Inferior parietal cortex (tissue), 1 donor: ENCODE results near the gene WDPCP.
"Not testable (repeated sequence)": the region's sequence is repeated elsewhere in the genome, so short reads cannot be mapped to it uniquely, and the experiment has no call there.

Source experiments
- DNase-seq: peaks from one replicate; pipeline ENCODE4 v3.0.0-alpha.2; 2016; ENCODE audit errors: extremely low spot score

WDPCP gene

DNA sequence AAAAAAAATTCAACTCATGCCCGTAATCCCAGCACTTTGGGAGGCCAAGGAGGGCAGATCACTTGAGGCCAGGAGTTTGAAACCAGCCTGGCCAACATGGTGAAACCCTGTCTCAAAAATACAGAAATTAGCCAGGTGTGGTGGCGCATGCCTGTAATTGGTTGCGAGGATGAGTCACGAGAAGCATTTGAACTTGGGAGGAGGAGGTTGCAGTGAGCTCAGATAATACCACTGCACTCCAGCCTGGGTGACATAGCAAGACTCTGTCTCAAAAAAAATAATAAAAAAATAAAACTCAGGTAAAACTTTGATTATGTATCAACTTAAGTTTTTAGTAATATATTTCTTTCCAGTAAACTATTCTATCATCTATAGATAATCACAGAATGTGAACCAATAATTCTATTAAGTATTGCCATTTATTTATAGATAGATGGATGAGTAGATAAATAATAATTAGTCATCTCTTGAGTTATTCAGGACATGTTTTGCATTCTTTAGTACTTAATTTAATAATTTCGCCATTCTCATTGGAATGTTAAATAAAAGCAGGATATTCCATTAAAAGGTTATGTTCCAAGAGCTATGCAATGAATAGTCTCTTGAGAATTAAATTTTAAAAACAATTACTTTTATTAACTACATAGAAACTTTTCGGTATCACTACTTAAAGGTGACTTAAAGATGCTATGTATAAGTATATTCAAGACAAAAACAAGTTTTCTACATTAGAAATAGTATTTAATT is 48.7 kb downstream of the WDPCP start:
- DNase-seq, result no peak

GRCh38 chr2:63538390-63538789 is 49.9 kb downstream of the WDPCP start:
- no peak for DNase-seq

DNA sequence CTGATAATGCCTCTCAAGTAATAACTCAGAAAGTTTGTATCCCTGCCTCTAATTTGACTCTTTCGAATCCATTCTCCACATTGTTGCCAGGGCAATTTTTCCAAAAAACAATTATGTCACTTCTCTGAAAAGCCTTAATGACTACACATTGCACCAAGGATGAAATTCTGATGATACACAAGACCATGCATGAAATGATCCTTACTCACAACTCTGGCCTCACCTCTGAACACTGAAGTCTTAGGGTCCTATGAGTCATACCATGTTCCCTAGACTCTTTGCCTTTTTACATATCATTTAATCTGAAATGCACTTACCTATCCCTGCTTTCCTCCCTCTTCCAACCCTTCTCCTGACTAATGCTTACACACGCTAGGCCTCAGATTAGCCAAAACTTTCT is 51.0 kb downstream of the WDPCP start:
- no peak for DNase-seq

GRCh38 chr2:63530704-63531279 is 57.5 kb downstream of the WDPCP start:
- DNase-seq, result no peak

DNA sequence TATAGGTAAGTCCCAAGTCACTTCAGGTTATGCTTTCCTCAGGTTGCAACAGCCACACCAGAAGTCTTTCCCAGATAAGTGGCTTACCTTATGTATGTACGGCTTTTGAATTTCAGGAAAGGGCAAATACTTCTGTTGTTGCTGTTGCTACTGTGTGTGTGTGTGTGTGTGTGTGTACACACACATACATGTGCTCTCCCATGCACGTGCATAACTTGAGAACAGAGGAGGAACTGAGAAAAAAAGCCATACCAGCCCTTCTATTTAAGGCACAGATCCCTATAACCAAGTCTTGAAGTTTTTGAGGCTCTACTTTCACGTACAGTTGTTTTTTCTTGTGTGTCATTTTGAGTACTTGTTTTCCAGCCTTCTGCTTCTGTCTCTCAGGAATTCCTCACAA is 62.4 kb downstream of the WDPCP start:
- no peak for DNase-seq

GRCh38 chr2:63522950-63523349 is 65.3 kb downstream of the WDPCP start:
- no peak for DNase-seq

- no peak for DNase-seq
These were observed 67.5 kb downstream of the WDPCP start for GRCh38 chr2:63520793-63521192.

DNA sequence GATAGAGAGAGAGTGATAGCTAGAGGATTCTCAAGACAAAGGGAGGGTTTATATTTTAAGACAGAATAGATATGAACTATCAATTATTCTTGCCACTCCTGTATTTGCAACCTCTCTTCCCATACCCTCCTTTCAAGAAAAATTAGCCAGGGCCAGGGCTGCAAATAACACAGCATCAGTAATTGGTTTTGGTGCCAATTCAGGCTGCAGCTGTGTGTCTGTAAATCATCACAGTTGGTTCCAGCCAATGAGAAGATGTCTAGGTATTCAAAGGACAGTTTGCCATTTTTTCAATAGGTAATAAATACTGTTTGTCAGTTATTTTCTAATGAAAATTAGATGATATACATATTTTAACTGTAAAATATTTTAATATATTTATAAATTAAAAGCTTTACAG is 73.5 kb downstream of the WDPCP start:
- no peak for DNase-seq

DNA sequence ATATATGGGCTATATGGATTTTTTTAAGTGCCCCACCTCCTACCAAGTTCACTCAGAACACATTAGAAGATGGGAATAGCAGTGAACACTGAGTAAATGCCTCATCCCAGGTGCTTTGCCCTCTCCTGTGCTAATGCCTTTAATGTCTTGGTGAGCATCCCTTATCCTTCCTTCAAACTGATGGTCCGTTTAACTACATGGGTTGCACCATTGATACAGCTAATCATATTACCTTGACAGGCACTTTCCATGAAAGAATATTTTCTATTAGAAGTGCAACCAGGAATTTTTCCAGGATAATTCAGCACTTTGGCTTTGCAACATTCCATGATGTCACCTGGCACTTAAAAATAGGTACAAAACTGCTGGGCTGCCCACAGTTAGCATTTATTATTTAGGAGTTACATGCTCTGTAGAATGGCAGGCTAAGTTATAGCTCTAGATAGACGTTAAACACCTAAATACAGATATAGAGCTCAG is 74.0 kb downstream of the WDPCP start:
- DNase-seq, result no peak

DNA sequence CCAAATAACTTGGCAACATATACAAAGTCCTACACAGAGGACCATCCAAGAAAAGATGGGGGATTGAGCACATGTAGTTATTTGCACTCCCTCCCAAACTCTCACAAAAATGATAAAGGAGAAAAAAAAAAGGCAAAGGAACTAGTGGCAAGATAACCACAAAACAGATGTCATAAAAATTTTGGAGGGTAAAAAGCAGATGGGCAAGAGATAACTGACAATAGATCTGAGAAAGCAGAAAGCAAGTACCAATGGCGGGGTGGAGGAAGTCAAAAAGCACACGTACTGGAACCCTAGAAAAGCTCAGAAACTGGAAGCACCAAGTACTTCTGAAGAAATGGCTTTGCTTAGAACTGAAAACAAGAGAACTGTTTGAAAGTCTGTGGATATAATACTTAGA is 82.0 kb downstream of the WDPCP start:
- DNase-seq, result no peak

DNA sequence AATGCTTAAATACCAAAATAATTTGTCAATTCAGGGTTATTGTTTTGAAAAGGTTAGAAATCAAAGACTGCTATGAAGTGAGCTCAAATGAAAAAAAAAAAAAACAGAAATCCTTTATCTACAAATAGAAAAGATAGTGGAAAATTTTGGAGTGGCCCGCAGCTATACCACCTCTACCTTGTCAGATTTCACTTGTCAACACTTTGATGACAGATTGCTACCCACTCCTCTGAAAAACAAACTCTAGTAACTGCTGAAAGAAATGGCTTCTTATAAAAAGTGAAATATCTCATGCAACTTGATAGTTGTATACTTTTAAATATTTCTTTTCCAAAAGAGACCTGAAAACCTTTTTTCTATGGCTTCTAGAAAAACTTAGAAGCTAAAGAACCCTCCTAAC is 84.5 kb downstream of the WDPCP start:
- no peak for DNase-seq

DNA sequence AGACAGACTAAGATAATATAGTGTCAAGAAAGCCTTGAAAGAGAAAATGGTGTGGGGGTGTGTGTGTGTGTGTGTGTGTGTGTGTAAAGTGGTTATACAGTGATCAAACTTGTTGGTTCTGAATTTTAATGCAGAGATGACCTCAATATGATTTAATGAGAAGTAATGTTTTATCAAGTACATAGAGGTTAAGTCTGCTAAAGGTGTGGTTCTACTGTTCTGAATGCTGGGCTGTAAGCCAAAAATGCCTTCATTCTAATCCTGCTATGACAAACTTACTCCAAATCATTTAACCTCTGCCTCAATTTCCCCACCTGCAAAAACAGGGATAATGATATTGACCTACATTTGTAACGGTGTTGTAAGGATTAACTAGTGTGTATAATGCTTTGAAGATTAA is 87.9 kb downstream of the WDPCP start:
- DNase-seq, result no peak

- no peak for DNase-seq
These were observed 90.7 kb downstream of the WDPCP start for GRCh38 chr2:63497576-63497975.

DNA sequence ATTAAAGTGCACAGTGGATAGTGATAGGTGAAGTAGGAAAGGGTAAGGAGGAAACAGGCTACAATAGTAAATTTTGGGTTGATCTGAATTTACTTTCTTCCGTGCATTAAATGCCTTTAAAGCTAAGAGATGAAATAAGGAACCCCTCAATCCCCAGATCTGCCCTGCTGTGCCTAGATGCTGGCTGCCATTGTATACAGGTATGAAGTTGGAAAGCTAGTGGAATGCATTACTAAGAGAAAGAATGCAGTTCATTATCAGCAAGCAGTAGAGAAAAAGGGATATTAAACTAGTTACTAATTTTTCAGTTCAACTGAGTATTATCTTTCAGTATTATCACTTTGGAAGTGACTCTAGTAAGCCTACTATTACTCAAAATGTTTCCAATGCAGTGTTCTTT is 93.3 kb downstream of the WDPCP start:
- DNase-seq, result no peak

DNA sequence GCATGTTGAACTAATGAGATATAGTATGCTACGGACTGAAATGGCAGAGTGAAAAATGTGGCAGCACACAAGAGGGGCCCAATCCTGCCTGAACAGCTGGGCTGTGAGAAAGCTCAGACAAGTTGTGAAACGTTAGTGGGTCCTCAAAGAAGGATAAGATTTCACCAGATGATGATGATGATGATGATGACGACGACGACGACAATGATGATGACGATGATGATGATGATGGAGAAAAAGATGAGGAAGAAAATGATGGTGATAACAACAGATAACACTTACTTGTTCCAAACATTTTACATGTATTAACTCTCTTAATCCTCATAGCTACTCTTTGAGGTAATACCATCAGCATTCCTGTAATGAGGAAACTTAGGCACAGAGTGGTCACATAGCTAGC is 94.2 kb downstream of the WDPCP start:
- DNase-seq, result no peak

- peak; percentile 67 for DNase-seq
These were observed 100.1 kb downstream of the WDPCP start for GRCh38 chr2:63488118-63488713.

DNA sequence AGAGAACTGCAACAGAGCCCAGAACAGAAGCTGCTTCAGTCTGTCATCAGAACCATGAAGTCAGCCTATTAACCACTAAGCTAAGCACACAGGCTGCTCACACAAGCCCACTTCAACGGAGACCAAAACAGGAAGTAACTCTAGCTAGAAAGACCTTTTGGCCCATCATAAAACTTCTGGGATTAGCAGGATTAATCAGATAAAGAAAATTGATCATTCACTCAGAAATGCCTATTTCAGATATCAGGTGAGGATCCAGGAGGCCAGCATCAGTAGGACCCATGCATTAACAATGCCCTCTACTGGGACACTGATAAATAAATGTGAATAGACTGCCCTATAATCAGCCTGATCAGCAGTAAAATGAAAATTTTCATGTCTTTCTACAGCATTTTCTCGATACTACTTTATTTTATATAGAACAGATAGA is 101.4 kb downstream of the WDPCP start:
- DNase-seq, result peak; percentile 39

DNA sequence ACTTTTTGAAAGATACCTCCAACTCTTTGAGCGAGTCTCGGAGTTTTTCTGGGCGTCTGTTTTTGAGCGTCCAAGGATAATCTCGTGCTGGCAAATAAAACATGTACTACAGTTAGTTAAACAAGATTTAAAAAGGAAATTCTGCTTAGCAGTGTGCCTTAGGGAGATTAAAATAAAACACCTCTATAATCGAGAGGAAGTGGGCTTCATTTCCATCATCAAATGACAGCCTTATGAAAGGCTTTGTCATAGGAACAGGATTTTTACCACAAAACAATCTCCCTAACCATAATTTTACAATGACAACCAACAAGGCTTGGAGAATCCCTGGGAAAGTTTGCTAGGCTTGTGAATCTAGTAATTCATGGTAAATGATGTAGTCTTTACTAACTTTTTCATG is 103.4 kb downstream of the WDPCP start:
- no peak for DNase-seq

DNA sequence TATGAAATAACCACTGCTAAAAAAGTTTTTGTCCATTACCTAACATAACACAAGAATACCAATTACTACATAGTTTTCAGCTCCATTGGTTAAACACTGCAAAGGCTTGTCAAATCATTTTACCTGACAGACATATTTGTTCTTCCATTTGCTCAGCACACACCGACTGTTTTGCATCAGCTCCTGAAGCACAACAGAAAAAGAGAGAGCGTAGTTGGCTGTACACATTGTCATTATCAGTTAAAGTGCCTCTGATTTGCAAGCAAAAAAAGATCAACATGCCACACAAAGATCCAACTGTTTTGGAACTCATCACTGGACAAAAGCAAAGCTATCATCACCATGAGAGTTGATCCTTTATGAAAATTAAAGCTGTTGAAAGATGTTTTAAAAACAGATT is 103.8 kb downstream of the WDPCP start:
- DNase-seq, result peak; percentile 27

DNA sequence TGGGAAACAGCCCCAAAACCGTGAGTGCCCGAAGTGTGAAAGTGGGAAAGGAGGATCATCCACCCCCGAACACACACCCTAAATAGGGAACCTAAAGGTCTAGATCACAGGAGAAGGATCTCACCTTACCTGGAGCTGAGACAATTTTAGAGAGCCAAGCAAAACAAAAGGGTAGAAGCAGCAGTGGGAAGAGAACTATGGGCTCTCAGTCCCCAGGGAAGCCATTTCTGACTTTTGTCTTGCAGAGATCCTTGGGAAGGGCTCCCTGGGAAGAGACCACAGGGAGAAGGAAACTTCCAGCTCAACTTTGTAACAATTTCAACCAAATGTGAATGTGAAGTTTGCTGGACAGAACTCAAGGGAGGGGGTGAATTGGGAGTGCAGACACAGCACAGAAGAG is 110.6 kb downstream of the WDPCP start:
- no peak for DNase-seq

DNA sequence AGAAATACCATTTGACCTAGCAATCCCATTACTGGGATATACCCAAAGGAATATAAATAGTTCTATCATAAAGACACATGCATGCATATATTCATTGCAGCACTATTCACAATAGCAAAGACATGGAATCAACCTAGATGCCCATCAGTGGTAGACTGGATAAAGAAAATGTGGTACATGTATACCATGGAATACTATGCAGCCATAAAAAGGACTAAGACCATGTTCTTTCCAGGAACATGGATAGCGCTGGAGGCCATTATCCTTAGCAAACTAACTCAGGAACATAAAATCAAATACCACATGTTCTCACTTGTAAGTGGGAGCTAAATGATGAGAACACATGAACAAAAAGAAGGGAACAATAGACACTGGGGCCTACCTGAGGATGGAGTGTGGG is 119.0 kb downstream of the WDPCP start:
- DNase-seq, result not testable (repeated sequence)

DNA sequence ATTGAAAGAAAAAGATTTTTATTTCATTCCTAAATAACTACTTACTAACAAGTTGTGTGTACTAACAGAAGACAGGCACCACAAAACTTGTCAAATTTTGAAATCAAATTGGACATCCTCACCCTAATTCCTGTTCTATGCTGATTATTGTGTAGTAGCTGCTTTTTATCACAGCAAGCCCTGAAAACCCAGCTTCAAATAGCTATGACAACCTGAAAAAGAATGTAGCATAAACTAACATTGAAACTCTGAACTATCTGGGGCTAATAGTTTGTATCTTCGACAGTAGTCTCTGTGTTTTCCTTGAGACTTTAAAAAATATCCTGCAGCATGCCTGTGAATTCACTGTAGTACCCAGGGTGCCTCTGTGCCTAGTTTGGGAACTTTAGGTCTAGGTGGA is 122.6 kb downstream of the WDPCP start:
- no peak for DNase-seq

- DNase-seq, result no peak
These were observed 125.1 kb downstream of the WDPCP start for GRCh38 chr2:63463142-63463541.
